ENCODE measurements around the gene ACIN1. TPM values are rescaled to one million over a fixed set of nuclear protein-coding genes. Genes with fewer than 3 reads are reported as not detected.

Gene ACIN1
- total and polyA plus RNA-seq, 2 of the 13 experiments (the other 11 are each of a cell fraction or from before 2014, with no cell fraction given), result 165 to 183 TPM

- TF ChIP-seq E2F2 (CRISPR knock-in tag; IDR thresholded peaks at IDR 0.05; ENCODE audit: borderline replicate concordance), result no peak
- TF ChIP-seq, protein P1, sequence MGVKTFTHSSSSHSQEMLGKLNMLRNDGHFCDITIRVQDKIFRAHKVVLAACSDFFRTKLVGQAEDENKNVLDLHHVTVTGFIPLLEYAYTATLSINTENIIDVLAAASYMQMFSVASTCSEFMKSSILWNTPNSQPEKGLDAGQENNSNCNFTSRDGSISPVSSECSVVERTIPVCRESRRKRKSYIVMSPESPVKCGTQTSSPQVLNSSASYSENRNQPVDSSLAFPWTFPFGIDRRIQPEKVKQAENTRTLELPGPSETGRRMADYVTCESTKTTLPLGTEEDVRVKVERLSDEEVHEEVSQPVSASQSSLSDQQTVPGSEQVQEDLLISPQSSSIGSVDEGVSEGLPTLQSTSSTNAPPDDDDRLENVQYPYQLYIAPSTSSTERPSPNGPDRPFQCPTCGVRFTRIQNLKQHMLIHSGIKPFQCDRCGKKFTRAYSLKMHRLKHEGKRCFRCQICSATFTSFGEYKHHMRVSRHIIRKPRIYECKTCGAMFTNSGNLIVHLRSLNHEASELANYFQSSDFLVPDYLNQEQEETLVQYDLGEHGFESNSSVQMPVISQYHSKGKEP (CRISPR knock-in tag; IDR thresholded peaks at IDR 0.05), result 0 out of 2 replicates have a peak, but pooled peaks have one; percentile 3
These were observed 42.3 kb downstream of the ACIN1 start (continued) for GRCh38 chr14:23052671-23053070.

DNA sequence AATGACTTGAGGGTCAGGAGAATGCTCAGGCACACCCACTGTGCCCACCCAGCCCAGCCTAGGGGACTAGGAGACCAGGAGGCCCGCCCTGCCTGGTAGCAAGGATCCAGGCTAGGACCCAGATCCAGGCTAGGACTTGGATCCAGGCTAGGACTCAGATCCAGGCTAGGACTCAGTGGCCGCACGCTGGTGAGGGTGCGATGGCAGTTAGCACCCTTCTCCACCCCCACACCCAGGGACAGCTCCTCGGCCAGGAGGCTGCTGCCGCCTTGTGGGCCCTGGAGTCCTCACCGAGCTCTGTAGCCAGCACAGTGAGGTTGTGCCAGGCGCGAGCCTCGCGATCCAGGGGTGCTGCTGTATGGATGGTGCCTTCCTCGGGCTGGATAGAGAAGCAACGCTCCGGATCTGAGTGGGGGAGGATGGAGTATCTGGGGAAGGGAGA is 42.7 kb downstream of the ACIN1 start:
- FAIRE-seq (no peak), ATAC-seq (peak; percentile 62), DNase-seq (ENCODE audit: low spot score) (peak; percentile 65)
- TF ChIP-seq ZNF10 (CRISPR knock-in tag; IDR thresholded peaks at IDR 0.05; ENCODE audit: borderline replicate concordance, low read depth), result 0 out of 2 replicates have a peak, but pooled peaks have one; percentile 3
- TF ChIP-seq ZNF430 (CRISPR knock-in tag; IDR thresholded peaks at IDR 0.05), result no peak
- TF ChIP-seq ELK4 (CRISPR knock-in tag; IDR thresholded peaks at IDR 0.05; ENCODE audit: borderline replicate concordance), result no peak
- TF ChIP-seq THYN1 (CRISPR knock-in tag; IDR thresholded peaks at IDR 0.05; ENCODE audit: borderline replicate concordance, low read depth), result no peak
- no peak for TF ChIP-seq SRSF9 (IDR thresholded peaks at IDR 0.05; ENCODE audit: borderline replicate concordance, insufficient read depth, low read depth, low read length, poor library complexity, severe bottlenecking)
- TF ChIP-seq, protein P2, sequence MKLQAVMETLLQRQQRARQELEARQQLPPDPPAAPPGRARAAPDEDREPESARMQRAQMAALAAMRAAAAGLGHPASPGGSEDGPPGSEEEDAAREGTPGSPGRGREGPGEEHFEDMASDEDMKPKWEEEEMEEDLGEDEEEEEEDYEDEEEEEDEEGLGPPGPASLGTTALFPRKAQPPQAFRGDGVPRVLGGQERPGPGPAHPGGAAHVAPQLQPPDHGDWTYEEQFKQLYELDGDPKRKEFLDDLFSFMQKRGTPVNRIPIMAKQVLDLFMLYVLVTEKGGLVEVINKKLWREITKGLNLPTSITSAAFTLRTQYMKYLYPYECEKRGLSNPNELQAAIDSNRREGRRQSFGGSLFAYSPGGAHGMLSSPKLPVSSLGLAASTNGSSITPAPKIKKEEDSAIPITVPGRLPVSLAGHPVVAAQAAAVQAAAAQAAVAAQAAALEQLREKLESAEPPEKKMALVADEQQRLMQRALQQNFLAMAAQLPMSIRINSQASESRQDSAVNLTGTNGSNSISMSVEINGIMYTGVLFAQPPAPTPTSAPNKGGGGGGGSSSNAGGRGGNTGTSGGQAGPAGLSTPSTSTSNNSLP (IDR thresholded peaks at IDR 0.05; ENCODE audit: low read depth, low read length), result no peak
- TF ChIP-seq SP2 (CRISPR knock-in tag; IDR thresholded peaks at IDR 0.05), result no peak
- TF ChIP-seq RXRB (CRISPR knock-in tag; IDR thresholded peaks at IDR 0.05; ENCODE audit: borderline replicate concordance), result peak; percentile 29; the same call in 1 of the 2 replicates
- TF ChIP-seq, protein P3, sequence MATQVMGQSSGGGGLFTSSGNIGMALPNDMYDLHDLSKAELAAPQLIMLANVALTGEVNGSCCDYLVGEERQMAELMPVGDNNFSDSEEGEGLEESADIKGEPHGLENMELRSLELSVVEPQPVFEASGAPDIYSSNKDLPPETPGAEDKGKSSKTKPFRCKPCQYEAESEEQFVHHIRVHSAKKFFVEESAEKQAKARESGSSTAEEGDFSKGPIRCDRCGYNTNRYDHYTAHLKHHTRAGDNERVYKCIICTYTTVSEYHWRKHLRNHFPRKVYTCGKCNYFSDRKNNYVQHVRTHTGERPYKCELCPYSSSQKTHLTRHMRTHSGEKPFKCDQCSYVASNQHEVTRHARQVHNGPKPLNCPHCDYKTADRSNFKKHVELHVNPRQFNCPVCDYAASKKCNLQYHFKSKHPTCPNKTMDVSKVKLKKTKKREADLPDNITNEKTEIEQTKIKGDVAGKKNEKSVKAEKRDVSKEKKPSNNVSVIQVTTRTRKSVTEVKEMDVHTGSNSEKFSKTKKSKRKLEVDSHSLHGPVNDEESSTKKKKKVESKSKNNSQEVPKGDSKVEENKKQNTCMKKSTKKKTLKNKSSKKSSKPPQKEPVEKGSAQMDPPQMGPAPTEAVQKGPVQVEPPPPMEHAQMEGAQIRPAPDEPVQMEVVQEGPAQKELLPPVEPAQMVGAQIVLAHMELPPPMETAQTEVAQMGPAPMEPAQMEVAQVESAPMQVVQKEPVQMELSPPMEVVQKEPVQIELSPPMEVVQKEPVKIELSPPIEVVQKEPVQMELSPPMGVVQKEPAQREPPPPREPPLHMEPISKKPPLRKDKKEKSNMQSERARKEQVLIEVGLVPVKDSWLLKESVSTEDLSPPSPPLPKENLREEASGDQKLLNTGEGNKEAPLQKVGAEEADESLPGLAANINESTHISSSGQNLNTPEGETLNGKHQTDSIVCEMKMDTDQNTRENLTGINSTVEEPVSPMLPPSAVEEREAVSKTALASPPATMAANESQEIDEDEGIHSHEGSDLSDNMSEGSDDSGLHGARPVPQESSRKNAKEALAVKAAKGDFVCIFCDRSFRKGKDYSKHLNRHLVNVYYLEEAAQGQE (IDR thresholded peaks at IDR 0.05; ENCODE audit: borderline replicate concordance in 1 of 2, low read depth in 1 of 2, low read length in 2 of 2), result no peak

More for the DNA sequence above, 42.7 kb downstream of the ACIN1 start:
- Histone ChIP-seq H3K9me3 (ENCODE audit: low read length) (no peaks in the 10 kb centered on the region), H3K4me2 (ENCODE audit: low read depth, low read length) (no peak overlapping the region; the same call in 1 of the 2 replicates), H3K36me3 (replicated peaks in 1 of 2; ENCODE audit: control insufficient read depth in 1 of 2, insufficient read depth in 2 of 2, low read length in 2 of 2) (no peaks in the 10 kb centered on the region), H3K4me3 (replicated peaks in 1 of 3; ENCODE audit: insufficient read depth in 1 of 3, low read depth in 2 of 3, low read length in 3 of 3) (no peak overlapping the region), H3K4me1 (ENCODE audit: insufficient read depth, low read length) (peaks cover 25% of the 10 kb centered on the region), H3K27ac (ENCODE audit: extremely low read length, insufficient read depth, low read length) (no peak overlapping the region), H2AFZ (ENCODE audit: low read length) (no peak overlapping the region), H3K9ac (ENCODE audit: insufficient read depth, low read depth, low read length) (no peak overlapping the region), H4K20me1 (ENCODE audit: insufficient read depth, low read length) (no peaks in the 10 kb centered on the region), H3K27me3 (ENCODE audit: control insufficient read depth in 1 of 2, insufficient read depth in 2 of 2, low read length in 2 of 2) (peaks cover 0 to 6% of the 10 kb centered on the region in 2 experiments; a peak in 1 of 5 replicates), H3K79me2 (ENCODE audit: insufficient read depth, low read length) (no peaks in the 10 kb centered on the region)
- BruUV-seq (replicated peaks), result no TSS peak
- intact Hi-C loops (cut with micrococcal nuclease; ENCODE audit: unreplicated experiment) (loop anchor here (1.0 kb wide), 2 partner anchors 58 to 66 kb away; no protein-coding TSS in a partner anchor), in situ Hi-C loops (cut with HindIII; ENCODE audit: extremely low pct_ligation_motif_present, low pct_unique_long_range_greater_than_20kb) (loop anchor here (5.0 kb wide), 2 partner anchors 65 to 495 kb away; no protein-coding TSS in a partner anchor)
- CTCF ChIA-PET (ENCODE audit: low intra/inter-chr PET ratio, low total read pairs), result interaction anchor here (2.5 to 8.5 kb wide), 2 partner anchors 58 to 66 kb away, joined by 27 to 77 read pairs; no protein-coding TSS in a partner anchor
- POLR2A ChIA-PET, result interaction anchor here (0.8 to 2.1 kb wide), 10 partner anchors 12 to 80 kb away, joined by 3 to 12 read pairs (median 6); partner anchors contain the start of genes ACIN1, AJUBA and PSMB5
- 44% methylated on average over 14 of the region's 14 CpGs for WGBS (ENCODE audit: low lambda C conversion rate)

Measured in HepG2 (cell line).